Left kidney (tissue), 2 donors: ENCODE data around the gene TRIM50. TPM values are rescaled to one million over a fixed set of nuclear protein-coding genes. Genes with fewer than 3 reads are reported as not detected.
A peak's percentile ranks its signal among the peaks of the same experiment; 100 is the strongest.
"Not testable (repeated sequence)": the region's sequence is repeated elsewhere in the genome, so short reads cannot be mapped to it uniquely, and the experiment has no call there.

Experiments used
- DNase-seq: peaks from one replicate; pipeline ENCODE4 v3.0.0-alpha.2; 2013
- polyA plus RNA-seq: library from polyadenylated mRNA; unstranded; fragments of 120-200 nt; gene quantifications from one replicate; pipeline ENCODE4 v1.2.1, GENCODE V29; 2013; ENCODE audit not compliant: insufficient read length

TRIM50 gene
- polyA plus RNA-seq, 1 donor = 0.32 TPM

DNA sequence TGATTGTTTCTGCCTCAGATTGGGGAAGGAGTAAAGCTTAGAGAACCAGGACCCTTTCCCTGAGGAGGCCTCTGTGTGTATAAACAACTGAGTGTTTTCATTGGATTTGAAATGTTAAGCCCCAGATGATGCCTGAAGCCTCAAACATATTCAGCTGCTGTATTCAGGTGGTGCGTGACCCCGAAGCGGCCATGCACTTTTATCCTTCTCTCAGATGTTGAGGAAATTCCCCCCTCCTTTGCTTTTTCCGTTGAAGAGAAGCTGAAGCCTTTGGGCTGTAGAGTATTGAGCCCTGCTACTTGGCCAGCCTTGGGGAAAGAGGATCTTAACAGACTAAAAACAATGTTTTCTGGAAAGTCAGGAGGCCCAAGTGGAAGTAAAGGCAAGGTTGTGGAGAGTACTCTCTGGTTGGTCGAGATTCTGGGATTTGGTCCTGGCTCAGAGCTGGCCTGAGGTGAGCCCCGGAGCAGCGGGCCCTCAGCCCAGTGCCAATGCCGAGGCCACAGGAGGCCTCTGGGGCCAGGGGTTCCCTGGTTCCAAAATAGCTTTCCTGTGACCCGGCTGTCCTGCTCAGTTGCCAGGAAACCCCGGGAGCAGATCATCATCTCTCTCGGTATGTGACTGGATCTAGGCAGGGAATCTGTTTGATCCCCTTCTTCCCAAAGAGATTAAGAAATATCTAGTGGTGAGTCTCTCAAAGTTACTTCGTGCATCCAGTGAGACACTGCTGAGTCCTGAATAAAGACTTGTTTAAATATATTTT is 22.6 kb upstream of the TRIM50 start:
- no peak for DNase-seq

DNA sequence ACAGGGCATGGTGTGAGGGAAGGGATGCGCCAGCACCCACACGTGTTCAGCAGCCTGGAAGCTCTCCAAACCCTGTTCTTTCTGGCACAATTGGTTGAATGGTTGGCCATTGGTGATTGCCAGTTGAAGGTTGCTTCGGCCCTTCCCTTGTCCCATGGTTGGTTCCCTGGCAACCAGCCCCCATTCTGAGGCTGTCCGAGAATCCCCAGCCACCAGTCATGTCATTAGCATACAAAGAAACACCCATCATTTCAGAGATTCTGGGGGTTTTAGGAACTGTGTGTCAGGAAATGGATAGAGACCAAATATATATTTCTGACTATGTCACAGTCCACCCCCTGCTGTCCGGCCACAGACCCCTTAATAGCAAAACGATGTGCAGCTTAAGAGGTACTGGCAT is 21.9 kb upstream of the TRIM50 start:
- DNase-seq = no peak

DNA sequence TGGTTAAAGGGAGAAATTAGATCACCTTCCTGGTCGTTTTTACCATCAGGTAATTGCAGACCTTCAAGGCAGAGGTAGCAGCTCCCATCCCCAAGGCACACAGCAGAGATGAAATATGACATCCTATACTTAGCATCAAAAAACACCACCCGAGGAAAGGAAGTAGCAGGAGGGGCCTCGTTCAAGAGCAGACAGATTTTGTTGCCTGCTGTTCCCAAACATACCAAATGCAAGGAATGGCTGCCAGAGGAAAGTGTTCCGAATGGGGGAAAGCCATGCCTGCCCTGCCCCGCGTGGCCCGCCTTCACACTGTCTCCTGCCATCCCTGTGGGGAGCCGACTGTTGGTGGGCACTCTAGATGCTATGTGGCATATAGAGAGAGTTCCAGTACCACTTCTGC is 18.1 kb upstream of the TRIM50 start:
- DNase-seq = no peak

DNA sequence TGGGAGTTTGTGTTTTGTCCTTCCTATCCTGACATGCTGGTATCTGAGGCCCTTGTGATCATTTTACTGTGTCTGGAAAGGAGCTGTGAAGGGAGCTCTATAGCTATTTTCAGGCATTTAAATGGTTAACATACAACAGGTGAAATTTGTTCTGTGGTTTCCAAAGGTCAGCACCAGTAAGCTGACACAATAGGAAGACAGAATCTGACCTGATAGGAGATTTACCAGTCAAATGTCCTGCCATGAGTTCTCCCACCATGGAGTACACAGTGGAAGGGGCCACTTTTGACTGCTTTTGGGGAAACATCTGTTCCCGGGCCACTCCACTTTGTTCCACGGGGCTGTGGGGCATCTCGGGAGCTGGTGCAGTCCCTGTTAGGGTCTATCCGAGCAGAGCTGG is 17.7 kb upstream of the TRIM50 start:
- no peak for DNase-seq

DNA sequence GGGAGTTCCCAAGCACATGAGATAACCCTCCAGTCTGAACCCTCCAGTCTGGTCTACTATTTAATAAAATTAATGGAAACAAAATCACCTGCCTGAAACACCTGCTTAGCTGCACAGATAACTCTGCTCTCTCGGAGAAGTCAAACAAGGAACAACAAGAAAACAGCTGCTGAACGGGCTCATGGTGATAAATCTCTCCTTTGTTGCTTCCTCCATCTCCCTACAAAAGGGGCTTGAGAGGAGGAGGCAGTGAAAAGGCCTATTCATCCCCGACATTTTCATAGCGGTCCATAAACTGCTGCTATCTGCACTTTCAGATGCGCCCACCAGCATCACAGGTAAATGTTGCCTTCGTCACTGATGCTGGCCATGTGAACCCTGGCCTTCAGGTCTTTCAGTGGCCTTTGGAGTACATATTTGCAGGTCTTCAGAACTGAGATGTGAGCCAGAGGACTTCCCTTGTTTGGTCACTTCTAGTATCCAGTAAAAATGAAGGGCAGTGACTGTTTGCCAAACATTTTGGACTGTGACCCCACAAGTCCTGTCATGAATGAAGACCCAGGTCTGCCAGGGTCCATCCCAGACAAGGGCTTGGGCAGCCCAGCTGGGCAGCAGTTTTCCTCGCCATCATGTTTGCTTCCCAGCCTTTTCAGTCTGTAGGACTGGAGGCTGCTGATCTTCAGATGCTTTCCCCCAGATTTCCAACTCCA is 15.9 kb upstream of the TRIM50 start:
- no peak for DNase-seq

DNA sequence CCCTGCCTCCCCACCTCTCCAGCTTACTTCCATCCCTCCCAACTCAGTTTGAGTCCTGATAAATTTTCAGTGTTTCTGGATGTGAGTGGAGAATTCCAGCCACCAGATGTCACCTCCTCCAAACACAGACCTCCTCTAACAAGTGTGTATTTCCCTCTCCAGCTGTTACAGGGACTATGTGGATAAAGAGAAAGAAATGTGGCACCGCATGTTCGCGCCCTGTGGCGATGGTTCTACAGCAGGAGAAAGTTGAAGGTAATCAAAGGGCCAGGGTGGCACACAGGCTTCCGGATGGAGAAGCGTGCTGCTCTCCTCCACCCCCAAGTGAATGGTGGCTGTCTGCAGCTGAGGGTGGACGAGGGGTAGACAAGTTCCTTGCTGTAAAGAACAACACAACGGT is 14.8 kb upstream of the TRIM50 start:
- peak; percentile 73 for DNase-seq

DNA sequence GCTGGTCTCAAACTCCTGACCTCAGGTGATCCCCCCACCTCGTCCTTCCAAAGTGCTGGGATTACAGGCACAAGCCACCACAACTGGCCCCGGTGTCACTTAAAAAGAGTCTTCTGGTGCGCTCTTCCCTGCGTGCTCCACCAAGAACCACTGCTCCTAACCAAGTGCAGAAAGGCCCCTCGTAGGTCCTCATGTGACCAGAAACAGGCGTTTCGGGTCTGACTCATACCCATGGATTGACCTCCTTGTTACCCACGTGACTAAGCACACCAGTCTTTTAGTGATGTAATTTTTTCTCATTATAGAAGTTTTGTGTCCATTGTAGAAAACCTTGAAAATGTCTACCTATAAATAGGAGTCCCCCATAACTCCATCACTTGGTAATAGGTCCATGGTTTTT is 14.0 kb upstream of the TRIM50 start:
- DNase-seq = no peak

DNA sequence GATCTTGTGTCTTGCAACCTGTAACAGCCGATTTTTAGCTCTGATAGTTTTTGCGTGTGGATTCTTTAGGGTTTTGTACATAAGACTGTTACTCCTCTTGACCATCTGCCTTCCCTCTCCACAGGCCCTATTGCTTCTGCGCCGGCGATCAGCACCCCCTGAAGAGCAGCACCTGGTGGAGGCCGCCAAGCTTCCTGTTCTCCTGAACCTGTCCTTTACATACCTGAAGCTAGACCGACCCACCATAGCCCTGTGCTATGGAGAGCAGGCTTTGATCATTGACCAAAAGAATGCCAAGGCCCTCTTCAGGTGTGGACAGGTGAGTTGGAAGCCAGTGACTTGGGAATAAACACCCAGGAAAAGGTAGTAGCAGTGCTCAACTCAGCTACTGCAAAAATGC is 12.6 kb upstream of the TRIM50 start:
- no peak for DNase-seq

DNA sequence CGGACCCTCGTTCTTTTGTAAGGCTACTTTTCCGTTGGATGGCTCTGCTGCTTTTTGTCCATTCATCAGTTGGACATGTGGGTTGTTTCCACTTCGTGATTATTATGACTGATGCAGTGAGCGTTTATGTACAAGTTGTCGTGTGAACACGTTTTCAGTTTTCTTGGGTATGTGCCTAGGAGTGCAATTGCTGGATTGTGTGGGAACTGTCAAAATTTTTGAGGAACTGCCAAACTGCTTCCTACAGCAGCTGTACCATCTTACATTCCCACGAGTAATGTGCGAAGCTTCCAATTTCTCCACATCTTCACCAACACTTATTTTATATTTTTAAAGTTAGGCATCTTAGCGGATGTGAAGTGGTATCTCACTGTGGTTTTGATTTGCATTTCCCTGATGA is 10.4 kb upstream of the TRIM50 start:
- no peak for DNase-seq

DNA sequence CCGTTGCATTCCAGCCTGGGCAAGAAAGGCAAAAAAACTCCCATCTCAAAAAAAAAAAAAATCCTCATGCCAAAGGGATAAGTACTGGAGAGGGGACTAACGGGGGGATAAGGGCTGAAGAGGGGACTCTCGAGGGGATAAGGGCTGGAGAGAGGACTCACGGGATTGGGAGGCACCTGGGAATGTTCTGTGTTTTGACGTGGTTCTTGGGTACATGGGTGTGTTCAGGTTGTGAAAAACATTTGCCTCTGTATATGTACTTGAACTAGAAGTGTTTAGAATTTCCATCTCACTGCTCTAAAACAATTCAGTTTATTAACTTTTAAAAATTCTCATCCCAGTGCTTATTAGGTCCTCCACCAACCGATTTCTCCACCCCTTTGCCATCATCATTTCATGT is 4.6 kb upstream of the TRIM50 start:
- DNase-seq = no peak

DNA sequence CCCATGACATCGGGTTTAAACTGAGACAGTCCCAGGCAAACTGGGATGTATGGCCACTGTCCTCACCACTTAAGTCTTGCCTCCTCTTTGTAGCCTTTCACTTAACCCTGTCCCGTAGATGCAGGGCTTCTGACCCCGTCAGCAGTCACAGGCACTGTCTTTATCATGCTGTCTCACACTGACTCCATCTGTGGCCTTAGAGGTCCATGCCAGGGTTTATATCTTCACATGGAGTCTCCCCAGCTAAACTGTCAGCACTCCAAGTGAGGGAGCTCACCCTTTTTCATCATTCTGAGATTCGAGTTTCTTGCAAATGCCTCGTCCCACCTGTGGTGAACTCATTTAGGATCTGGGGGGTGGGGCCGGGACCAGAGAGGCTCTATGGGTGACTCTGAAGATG is 2.9 kb upstream of the TRIM50 start:
- DNase-seq = no peak

DNA sequence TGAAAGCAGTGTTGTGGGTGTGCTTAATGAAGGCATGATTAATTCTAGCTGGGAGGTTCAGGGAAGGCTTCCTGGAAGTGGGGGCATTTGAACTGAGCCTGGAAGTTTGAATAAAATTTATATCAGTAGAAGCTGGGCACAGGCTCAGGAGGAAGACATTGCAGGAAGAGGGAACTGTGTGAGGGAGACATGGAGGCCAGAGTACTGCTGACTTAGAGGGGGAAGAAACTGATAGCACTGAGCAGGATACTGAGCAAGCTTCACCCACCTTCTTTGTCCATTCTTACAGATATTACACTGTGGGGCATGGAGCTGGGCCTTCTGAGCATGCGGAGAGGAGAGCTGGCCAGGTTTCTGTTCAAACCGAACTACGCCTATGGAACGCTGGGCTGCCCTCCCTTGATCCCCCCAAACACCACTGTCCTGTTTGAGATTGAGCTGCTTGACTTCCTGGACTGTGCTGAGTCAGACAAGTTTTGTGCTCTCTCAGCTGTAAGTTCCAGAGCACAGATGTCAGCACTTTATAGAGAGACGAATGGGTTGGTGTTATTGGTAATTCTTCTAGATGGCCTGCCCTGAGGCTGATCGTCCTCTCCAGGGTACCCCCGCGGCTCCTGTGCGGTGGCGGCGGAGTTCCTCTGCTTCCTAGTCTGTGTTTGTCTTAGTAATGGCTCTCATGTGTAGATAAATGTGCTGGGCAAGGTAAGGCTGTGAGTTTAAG is 2.1 kb upstream of the TRIM50 start:
- DNase-seq = no peak

DNA sequence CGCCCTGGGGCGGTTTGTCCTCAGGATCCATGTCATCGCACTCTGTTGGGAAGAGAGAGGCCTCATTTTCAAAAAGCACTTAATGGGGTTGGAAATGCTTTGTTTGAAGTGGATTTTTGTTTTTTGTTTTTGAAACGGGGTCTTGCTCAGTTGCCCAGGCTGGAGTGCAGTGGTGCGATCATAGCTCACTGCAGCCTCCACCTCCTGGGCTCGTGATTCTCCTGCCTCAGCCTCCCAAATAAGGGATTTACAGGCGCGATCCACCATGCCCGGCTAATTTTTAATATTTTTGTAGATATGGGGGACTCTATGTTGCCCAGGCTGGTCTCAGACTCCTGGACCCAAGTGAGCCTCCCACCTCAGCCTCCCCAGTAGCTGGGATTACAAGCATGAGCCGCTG is 814 bp upstream of the TRIM50 start:
- DNase-seq = no peak

DNA sequence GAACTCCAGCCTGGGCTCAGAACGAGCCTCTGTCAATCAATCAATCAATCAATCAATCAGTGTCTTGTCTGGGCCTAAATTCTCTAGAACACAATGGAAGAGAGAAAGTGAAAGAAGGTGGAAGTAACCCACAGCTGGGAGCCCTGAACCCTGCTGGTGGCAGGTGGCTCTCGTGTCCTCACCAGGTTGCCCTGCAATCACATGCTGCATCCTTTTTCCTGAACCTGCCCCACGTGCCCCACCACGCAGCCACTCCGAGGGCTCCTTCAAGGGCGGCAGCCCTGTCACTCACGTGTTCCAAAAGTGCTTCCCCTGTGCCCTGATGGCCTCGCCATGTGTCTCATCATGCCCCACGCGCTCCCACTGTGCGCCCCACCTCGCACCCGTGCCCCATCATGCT is 433 bp downstream of the TRIM50 start:
- not testable (repeated sequence) for DNase-seq

DNA sequence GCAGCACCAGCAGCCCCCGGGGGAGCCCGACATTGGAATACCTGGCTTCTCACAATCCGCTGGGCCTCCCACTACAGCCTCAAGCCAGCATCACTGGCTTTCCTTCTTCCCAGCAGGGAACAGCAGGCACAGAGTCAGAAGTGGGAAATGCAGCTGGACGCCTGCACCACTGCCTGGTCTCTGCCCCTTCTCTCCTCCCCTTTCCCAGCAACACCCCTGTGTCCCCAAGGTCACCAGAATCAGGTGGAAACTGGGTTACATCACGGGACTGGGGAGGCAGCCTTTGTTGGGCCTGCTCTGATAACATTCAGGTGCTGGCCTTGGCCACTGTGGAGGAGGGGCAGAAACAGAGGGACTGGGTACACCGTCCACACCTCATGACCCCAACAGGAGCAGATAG is 2.5 kb downstream of the TRIM50 start:
- not testable (repeated sequence) for DNase-seq

DNA sequence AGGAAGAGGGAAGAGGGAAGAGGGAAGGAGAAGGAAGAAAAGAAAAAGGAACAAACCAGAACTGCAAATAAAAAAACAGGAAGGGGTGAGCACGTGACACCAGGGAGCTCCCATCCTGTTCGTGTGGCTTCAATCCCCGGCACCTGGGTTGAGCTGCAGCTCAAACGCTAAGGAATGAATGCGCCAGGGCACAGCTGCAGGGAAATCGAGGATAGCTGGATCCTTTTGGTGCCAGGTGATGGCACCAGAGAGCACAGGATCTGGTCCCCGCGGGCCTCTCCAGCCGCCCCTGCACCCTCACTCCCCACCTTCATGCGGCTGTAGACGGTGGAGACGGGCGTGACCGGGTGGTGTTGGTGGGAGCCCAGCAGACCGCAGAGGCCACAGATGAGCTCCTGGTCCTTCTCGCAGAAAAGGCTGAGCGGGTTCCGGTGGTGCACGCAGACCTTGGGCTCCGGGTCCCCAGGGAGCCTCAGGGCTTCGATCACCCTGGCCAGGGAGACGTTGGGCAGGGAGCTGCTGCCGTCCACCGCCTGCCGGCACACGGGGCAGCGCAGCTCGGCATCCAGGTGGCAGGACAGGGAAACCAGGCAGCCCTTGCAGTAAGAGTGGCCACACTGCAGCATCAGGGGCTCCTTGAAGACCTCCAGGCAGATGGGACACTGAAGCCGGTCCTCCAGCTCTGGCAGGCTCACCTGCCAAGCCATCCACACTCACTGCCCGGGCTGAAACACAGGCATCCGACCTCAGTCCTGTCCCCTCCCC is 3.6 kb downstream of the TRIM50 start:
- peak; percentile 50 for DNase-seq

DNA sequence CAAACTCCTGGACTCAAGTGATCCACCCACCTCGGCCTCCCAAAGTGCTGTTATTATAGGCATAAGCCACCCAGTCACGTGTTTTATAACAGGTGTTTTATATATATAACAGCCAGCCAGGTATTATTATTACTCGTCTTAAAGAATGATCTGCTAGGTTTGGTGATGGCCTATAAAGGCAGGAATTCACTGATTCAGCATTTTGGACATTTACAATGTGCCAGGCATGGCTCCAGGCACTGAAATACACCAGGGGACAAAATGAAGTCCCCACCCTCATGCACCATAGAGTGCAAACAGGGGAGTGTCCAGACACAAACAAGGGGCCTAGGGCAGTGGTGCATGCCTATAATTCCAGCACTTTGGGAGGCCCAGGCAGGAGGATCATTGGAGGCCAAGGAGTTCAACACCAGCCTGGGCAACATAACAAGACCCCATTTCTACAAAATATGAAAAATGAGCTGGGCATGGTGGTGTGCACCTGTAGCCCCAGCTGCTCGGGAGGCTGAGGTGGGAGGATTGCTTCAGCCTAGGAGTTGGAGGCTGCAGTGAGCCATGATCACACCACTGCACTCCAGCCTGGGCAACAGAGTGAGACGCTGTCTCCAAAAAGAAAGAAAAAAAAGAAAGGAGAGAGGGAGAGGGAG is 4.3 kb downstream of the TRIM50 start:
- DNase-seq = not testable (repeated sequence)

DNA sequence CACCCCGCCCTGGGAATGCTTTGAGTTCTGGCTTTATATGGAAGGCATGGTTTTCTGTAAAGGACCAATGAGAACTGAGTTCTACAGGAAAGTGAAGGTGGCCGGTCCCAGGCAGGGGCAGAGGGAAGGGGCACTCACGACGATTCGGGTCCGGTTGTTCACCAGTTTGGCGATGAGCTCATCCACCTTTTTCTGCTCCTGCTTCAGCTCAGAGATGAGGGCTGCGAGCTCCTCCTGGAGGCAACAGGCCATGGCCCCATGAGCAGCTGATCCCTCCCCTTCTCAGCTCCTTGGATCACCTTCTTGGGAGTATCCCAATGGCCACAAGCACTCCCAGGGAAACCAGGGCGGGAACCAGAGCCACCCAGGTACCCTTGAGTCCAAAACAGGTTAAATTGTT is 7.9 kb downstream of the TRIM50 start:
- DNase-seq = not testable (repeated sequence)

DNA sequence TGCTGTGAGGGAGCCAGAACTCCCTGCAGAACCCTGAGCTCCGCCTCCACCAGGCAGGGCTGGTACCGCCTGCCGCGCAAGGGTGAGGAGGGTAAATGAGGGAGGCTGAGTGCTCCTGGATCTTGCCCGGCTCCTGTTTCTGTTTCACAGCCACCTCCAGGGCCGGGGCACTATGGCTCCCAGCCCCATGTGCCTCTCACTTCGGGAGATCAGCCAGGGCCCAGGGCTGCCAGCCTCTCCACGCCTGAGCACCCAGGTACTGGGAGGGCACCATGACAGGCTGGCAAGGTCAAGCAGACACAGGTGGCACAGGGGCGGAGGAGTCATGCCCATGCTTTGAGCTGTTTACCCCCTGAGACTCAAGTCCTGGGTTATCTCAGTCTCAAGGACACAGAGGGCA is 8.3 kb downstream of the TRIM50 start:
- DNase-seq = not testable (repeated sequence)

DNA sequence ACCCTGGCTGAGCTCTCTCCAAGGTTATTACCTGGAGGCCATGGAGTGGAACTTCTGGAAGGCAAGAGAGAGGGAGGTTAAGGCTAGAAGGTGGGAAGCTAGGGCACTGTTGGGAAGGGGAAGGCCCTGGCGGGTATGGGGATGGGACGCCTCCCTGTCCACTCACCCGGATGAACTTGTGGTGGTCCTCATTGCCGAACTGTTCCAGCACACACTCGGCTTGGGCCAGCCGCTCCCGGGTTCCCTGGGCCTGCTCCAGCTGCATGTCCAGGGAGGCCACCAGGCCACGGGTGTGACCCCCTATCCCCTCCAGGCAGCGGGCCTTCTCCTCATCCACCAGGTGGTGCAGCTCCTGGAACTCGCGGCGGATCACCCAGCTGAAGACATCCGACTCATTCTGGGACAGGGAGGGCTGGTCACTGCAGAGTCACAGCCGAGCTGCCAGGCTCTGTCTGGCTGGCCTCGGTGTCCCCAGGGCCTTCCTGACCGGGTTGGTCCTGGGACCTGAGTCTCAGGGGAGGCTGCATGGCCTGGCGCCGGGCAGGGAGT is 9.2 kb downstream of the TRIM50 start:
- not testable (repeated sequence) for DNase-seq

DNA sequence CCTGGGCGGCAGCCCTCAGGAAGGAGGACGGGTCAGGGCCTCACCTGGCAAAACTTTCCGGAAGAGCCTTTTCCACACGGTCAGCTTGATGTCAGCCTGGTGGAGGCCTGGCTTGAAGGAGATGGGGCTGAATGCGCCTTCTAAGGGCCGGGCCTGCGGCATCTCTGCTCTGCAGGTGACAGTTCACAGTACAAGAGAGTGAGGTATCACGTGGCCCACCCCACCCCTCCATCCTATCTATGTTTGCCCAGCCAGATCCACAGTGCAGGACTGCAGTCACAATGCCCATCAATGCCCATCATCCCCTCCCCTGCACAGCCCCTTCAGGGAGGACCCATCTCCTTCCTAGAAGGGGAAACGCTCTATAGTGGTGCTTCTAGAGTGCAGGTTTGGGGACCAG is 11.4 kb downstream of the TRIM50 start:
- DNase-seq = no peak

DNA sequence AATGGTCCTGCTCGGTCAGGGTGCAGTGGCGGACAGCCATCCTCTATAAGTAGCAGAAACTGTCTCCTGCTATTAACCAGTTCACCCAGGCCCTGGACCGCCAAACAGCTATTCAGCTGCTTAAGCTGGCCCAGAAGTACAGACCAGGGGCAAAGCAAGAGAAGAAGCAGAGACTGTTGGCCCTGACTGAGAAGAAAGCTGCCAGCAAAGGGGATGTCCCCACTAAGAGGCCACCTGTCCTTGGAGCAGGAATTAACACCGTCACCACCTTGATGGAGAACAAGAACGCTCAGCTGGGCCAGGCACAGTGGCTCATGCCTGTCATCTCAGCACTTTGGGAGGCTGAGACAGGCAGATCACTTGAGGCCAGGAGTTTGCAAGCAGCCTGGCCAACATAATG is 13.6 kb downstream of the TRIM50 start:
- no peak for DNase-seq
